HCT116 (cell line): ENCODE data around the gene TNRC6C. TPM values are rescaled to one million over a fixed set of nuclear protein-coding genes. Genes with fewer than 3 reads are reported as not detected.

Experiments
- CTCF ChIP-seq, 3 experiments: fragments of 200-600 bp in 1 of 3; sonication (generic) in 1 of 3; IDR thresholded peaks in 2 of 3; conservative IDR thresholded peaks in 1 of 3; 2 replicates each; pipeline ENCODE4 v1.5.1; 2012 to 2017; ENCODE audit warnings: low read depth in 2 of 3, low read length in 2 of 3, antibody characterized with exemption in 1 of 3, borderline replicate concordance in 1 of 3, control low read depth in 1 of 3, mild to moderate bottlenecking in 1 of 3, mixed read lengths in 1 of 3, mixed run types in 1 of 3, moderate library complexity in 1 of 3; ENCODE audit not compliant: insufficient read depth in 1 of 3
- EZH2 ChIP-seq: fragments of 200-600 bp; sonication (generic); IDR thresholded peaks from 2 replicates; pipeline ENCODE4 v1.6.1; 2017; ENCODE audit warnings: antibody characterized with exemption, mixed run types
- REST ChIP-seq: IDR thresholded peaks from 2 replicates; pipeline ENCODE4 v1.6.1; 2012; ENCODE audit warnings: low read depth
- SIN3A ChIP-seq: IDR thresholded peaks from 2 replicates; pipeline ENCODE4 v1.6.1; 2012; ENCODE audit warnings: low read depth
- TCF7L2 ChIP-seq: IDR thresholded peaks from 2 replicates; pipeline ENCODE4 v1.7.0; 2011; ENCODE audit warnings: borderline replicate concordance, inconsistent platforms; ENCODE audit not compliant: insufficient read depth, insufficient read length; ENCODE audit errors: extremely low read depth
- YY1 ChIP-seq: IDR thresholded peaks from 2 replicates; pipeline ENCODE4 v1.6.1; 2011; ENCODE audit warnings: low read length, low read depth, moderate library complexity, mild to moderate bottlenecking; ENCODE audit not compliant: insufficient replicate concordance; ENCODE audit errors: extremely low read depth
- total RNA-seq: library from RNA; stranded (reverse); gene quantifications from one replicate; pipeline ENCODE4 v1.2.1, GENCODE V29; 2021; ENCODE audit not compliant: unreplicated experiment

Gene TNRC6C
- total RNA-seq, 1 experiment from 2014 or later, result 23.4 TPM

GRCh38 chr17:78125976-78126894 lies 167.7 kb downstream of the TNRC6C start (continued):
- TF ChIP-seq REST, result no peak
- no peak for TF ChIP-seq SIN3A
- TF ChIP-seq CTCF (IDR thresholded peaks at IDR 0.05 in 2 of 3, conservative IDR thresholded peaks at IDR 0.05 in 1 of 3; ENCODE audit: borderline replicate concordance in 1 of 3, insufficient read depth in 1 of 3, low read depth in 2 of 3, low read length in 2 of 3), result no peak
- no peak for TF ChIP-seq YY1
- no peak for TF ChIP-seq EZH2
- no peak for TF ChIP-seq TCF7L2
